ENCODE measurements around the gene KRTAP2-3. TPM values are rescaled to one million over a fixed set of nuclear protein-coding genes. Genes with fewer than 3 reads are reported as not detected.
"Not testable (repeated sequence)": the region's sequence is repeated elsewhere in the genome, so short reads cannot be mapped to it uniquely, and the experiment has no call there.

KRTAP2-3 gene, protein sequence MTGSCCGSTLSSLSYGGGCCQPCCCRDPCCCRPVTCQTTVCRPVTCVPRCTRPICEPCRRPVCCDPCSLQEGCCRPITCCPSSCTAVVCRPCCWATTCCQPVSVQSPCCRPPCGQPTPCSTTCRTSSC
- total RNA-seq (2014; rRNA removed; shearing (Covaris generic)): not detected in 2 replicates

GRCh38 chr17:41060052-41060604, at the start of gene KRTAP2-3:
Gene KRTAP2-3, minus strand, starts transcription at chr17:41060114. Its CDS starts 64 bp downstream, at chr17:41060050.
- peak within 1 kb of the TSS; percentile 48 for H3K27ac ChIP-seq

DNA sequence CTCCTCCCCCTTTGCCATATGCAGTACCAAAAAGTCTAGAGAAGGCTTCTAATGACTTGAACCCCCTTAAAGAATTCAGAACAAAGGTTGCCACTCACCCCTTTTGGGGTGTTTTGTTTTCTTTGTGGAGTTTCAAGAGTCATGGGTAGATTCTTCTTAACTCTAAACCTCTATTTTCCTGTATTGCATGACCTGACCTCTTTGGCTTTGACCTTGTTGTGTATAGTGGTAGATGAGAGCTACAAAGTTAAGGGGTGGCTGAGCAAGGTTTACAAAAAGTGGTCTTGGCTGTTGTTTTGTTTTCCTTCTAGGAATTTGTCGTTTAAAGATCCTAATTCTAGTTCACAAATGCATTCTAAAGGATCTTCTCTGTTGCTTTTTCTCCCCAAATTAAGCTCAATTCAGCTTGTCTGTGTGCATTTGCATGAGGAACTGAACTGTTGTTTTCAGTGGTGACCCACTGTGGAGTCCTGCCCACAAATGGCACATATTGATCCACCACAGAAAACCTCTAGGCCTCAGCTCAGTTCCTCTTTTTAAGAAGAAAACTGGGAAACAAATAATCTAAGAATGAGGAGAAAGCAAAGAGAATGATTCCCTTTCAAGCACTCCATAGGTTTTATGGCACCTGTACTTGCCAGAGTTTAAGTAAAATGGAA, 48.9 kb upstream of the KRTAP2-3 start:
- not testable (repeated sequence) for DNase-seq, H3K27ac ChIP-seq, H3K4me1 ChIP-seq, H3K4me3 ChIP-seq, H3K27me3 ChIP-seq, H3K36me3 ChIP-seq
- peaks cover 17% of the 10 kb centered on the region for H3K9me3 ChIP-seq (replicated peaks)

More at GRCh38 chr17:41060052-41060604, at the start of gene KRTAP2-3:
- Histone ChIP-seq H3K27me3 (no peaks in the 10 kb centered on the region), H3K4me1 (peaks cover 56% of the 10 kb centered on the region), H3K4me3 (no peak within 1 kb of the TSS), H3K36me3 (no peaks in the 10 kb centered on the region), H3K9me3 (replicated peaks) (peaks cover 6% of the 10 kb centered on the region; the same call in 1 of the 2 replicates)
- peak; percentile 33 to 48 for DNase-seq

- DNase-seq: no peak
- H3K27me3 ChIP-seq: no peaks in the 10 kb centered on the region
- no peaks in the 10 kb centered on the region for H3K36me3 ChIP-seq
These were observed 48.1 kb upstream of the KRTAP2-3 start for GRCh38 chr17:41107941-41108450.

DNA sequence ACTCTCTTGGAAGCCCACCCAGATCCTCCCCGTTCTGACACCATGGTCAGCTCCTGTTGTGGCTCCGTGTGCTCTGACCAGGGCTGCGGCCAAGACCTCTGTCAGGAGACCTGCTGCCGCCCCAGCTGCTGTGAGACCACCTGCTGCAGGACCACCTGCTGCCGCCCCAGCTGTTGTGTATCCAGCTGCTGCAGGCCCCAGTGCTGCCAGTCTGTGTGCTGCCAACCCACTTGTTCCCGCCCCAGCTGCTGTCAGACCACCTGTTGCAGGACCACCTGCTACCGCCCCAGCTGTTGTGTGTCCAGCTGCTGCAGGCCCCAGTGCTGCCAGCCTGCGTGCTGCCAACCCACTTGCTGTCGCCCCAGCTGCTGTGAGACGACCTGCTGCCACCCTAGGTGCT, 45.4 kb upstream of the KRTAP2-3 start, which contains the start of gene KRTAP4-9:
Gene KRTAP4-9, plus strand, starts transcription at position 43 of the 400 bp plus-strand sequence. Its CDS starts 0 bp downstream, at position 43.
- H3K4me1 ChIP-seq; H3K36me3 ChIP-seq; H3K4me3 ChIP-seq; H3K27me3 ChIP-seq; H3K9me3 ChIP-seq (replicated peaks): not testable (repeated sequence)
- H3K27ac ChIP-seq: peak within 1 kb of the TSS; percentile 31; the same call in 1 of the 2 replicates
- DNase-seq: peak; percentile 64 to 72

More at GRCh38 chr17:41107941-41108450, 48.1 kb upstream of the KRTAP2-3 start:
- Histone ChIP-seq H3K27ac (no peak overlapping the region), H3K4me3 (no peak overlapping the region), H3K9me3 (replicated peaks) (peaks cover 15% of the 10 kb centered on the region), H3K4me1 (no peaks in the 10 kb centered on the region)

DNA sequence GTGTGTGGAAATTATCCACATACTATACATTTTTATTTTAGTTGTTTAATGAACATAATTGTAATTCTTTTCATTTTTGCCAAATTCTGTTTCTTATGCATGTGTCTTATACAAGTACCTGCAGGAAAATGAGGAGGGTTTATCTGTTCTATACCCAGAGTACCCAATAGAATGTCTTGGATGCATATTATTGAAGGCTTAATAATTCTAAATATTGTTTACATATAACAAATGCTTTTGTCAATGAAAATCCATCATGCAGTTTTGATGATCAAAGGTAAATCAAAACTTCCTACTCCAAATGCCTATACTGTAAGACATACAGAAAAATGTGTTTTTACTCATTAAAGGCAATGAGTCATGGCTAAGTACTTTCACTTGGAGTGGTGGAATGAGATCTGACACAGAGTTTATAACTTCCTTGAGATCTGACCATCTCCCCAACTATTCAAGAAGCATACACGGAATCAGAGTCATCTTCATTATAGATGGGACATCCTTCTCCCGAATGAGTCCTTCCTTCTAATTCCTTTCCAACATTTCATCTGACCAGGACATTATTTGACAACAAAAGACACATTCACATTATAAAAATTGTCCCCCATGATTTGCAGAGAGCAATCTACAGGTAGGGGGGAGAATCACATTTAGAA, 44.6 kb upstream of the KRTAP2-3 start:
- H3K27me3 ChIP-seq; H3K27ac ChIP-seq; H3K4me1 ChIP-seq; H3K4me3 ChIP-seq; H3K36me3 ChIP-seq; DNase-seq; H3K9me3 ChIP-seq (replicated peaks): not testable (repeated sequence)

DNA sequence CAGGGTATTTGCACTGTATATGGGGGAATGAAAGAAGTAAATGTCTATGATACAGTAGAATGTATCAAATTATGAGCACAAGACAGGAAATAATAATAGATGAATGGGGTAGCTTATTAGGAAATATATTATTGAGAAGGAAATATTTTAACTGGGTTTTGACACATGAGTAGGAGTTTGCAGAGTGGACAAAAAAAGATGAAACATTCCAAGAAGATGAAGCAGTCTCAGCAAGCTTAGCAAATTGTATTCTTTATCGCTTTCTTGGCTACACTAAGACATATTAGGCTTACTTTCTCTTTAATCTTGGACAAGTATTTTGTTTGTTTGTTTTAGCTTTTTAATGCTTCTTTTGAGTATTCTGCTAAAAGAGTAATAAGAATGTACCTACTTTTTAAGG, 44.0 kb upstream of the KRTAP2-3 start:
- Histone ChIP-seq H3K27ac (no peak overlapping the region), H3K36me3 (no peaks in the 10 kb centered on the region), H3K4me3 (no peak overlapping the region), H3K27me3 (no peaks in the 10 kb centered on the region), H3K4me1 (0 out of 2 replicates have a peak, but pooled peaks cover 2% of the 10 kb centered on the region), H3K9me3 (replicated peaks) (0 out of 2 replicates have a peak, but pooled peaks cover 3% of the 10 kb centered on the region)
- no peak for DNase-seq

DNA sequence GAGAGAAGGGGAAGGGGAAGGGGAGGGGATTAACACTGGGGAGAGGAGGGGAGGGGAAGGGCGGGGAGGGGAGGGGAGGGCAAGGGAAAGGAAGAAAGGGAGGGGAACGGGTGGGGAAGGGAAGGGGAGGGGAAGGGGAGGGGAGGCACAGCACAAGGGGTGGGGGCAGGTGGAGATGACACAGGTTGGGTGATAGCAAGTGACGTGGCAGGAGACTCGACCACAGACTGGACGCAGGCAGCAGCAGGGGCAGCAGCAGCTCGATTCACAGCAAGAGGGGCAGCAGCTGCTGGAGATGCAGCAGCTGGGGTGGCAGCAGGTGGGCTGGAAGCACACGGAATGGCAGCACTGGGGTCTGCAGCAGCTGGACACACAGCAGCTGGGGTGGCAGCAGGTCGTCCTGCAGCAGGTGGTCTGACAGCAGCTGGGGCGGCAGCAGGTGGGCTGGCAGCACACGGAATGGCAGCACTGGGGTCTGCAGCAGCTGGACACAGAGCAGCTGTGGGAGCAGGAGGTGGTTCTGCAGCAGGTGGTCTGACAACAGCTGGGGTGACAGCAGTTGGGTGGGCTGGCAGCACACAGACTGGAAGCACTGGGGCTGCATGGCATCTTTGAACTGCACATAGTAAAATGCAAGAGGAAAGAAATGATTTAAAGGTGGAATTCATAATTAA, 41.8 kb upstream of the KRTAP2-3 start, which contains the start of gene KRTAP4-16:
Gene KRTAP4-16, minus strand, starts transcription at position 624 of the 674 bp plus-strand sequence. Its CDS starts 0 bp downstream, at position 624.
- Histone ChIP-seq H3K36me3 (no peaks in the 10 kb centered on the region), H3K4me3 (no peak within 1 kb of the TSS), H3K27me3 (no peaks in the 10 kb centered on the region), H3K27ac (no peak within 1 kb of the TSS), H3K4me1 (0 out of 2 replicates have a peak, but pooled peaks cover 2% of the 10 kb centered on the region), H3K9me3 (replicated peaks) (0 out of 2 replicates have a peak, but pooled peaks cover 3% of the 10 kb centered on the region)
- peak; percentile 85 to 86 for DNase-seq

DNA sequence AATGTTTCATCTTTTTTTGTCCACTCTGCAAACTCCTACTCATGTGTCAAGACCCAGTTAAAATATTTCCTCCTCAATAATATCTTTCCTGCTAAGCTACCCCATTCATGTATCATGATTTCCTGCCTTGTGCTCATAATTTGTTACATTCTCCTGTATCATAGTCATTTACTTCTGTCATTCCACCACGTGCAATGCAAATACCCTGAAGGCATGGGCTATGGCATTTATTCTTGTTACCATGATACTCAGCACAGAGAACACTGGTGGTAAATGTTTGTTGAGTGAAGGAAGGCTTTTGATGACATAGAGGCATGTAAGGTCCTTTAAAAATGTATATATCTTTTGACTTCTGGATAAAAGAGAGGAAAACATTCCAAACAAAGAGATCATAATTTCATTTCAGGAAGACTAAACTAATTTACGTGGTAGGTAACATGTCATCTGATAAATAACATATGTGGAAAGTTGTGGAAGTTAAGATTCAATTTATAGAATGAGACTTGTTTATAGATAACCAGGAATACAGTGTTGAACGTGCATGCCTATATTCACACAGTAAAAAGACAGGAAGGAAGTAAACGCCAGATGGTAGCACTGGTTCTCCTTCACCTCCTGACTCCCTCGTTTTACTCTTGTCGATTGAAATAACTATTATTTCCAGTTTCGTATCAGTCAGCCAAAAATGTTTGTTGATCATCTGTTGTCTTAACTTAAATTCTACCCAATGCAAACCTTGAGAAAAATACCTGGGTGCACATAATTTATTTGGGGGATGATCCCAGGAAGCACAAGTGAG, 40.0 kb upstream of the KRTAP2-3 start:
- not testable (repeated sequence) for H3K27ac ChIP-seq; H3K9me3 ChIP-seq (replicated peaks); H3K4me1 ChIP-seq; DNase-seq; H3K36me3 ChIP-seq; H3K27me3 ChIP-seq; H3K4me3 ChIP-seq

DNA sequence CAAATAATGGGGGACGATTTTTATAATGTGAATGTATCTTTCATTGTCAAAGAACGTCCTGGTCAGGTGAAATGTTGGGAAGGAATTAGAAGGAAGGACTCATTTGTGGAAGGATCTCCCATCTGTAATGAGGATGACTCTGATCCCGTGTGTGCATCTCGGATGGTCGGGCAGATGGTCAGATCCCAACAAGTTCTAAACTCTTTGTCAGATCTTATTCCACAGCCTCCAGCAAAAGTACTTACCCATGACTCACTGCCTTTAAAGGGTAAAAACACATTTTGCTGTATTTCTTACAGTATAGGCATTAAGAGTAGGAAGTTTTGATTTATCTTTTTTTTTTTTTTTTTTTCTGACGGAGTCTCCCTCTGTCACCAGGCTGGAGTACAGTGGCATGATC, 38.6 kb upstream of the KRTAP2-3 start:
- Histone ChIP-seq H3K36me3 (no peaks in the 10 kb centered on the region), H3K27ac (no peak overlapping the region), H3K4me1 (0 out of 2 replicates have a peak, but pooled peaks cover 2% of the 10 kb centered on the region), H3K4me3 (no peak overlapping the region), H3K9me3 (replicated peaks) (no peaks in the 10 kb centered on the region), H3K27me3 (no peaks in the 10 kb centered on the region)
- DNase-seq: no peak

DNA sequence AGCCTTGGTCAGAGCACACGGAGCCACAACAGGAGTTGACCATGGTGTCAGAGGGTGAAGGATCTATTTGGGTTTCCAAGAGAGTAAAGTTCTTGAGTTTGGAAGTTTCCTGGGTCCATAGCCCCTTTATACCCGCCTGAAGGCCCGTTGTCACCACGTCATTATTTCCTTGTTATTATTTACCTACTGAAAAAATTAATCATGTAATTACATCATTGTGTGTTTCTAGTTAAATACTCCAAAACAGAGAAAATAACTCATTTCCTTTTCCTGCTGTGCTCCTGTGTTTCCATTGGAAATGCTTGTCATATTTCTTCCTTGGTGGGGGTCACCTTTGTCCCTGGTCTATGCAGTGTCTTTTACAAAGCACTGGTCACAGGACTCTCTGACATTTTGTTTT, 38.1 kb upstream of the KRTAP2-3 start, which contains the start of gene KRTAP4-8:
Gene KRTAP4-8, minus strand, starts transcription at position 101 of the 400 bp plus-strand sequence. Its CDS starts 58 bp downstream, at position 43.
- Histone ChIP-seq H3K4me1 (0 out of 2 replicates have a peak, but pooled peaks cover 2% of the 10 kb centered on the region), H3K36me3 (no peaks in the 10 kb centered on the region), H3K9me3 (replicated peaks) (no peaks in the 10 kb centered on the region), H3K27me3 (no peaks in the 10 kb centered on the region), H3K4me3 (no peak within 1 kb of the TSS), H3K27ac (no peak within 1 kb of the TSS)
- no peak for DNase-seq

- DNase-seq: no peak
- H3K9me3 ChIP-seq (replicated peaks): no peaks in the 10 kb centered on the region
These were observed 36.1 kb upstream of the KRTAP2-3 start for GRCh38 chr17:41096055-41096454.

DNA sequence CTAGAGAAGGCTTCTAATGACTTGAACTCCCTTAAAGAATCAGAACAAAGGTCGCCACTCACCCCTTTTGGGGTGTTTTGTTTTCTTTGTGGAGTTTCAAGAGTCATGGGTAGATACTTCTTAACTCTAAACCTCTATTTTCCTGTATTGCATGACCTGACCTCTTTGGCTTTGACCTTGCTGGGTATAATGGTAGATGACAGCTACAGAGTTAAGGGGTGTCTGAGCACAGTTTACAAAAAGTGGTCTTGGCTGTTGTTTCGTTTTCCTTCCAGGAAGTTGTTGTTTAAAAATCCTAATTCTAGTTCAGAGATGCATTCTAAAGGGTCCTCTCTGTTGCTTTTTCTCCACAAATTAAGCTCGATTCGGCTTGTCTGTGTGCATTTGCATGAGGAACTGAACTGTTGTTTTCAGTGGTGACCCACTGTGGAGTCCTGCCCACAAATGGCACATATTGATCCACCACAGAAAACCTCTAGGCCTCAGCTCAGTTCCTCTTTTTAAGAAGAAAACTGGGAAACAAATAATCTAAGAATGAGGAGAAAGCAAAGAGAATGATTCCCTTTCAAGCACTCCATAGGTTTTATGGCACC, 28.9 kb upstream of the KRTAP2-3 start:
- not testable (repeated sequence) for H3K36me3 ChIP-seq; H3K4me1 ChIP-seq; DNase-seq; H3K9me3 ChIP-seq (replicated peaks); H3K27me3 ChIP-seq; H3K27ac ChIP-seq; H3K4me3 ChIP-seq

More at GRCh38 chr17:41096055-41096454, 36.1 kb upstream of the KRTAP2-3 start:
- no peaks in the 10 kb centered on the region for H3K36me3 ChIP-seq
- no peak overlapping the region for H3K4me3 ChIP-seq
- no peaks in the 10 kb centered on the region for H3K4me1 ChIP-seq
- H3K27me3 ChIP-seq: no peaks in the 10 kb centered on the region
- no peak overlapping the region for H3K27ac ChIP-seq

All from SJCRH30 (cell line).